HG02763 (cell line): ENCODE results near the gene ZNF668.

Source experiments
- ATAC-seq: cut with Tn5 transposase; IDR thresholded peaks from one replicate; pipeline ENCODE4 v1.9.1; 2021; ENCODE audit warnings: mild to moderate bottlenecking, moderate library complexity; ENCODE audit not compliant: unreplicated experiment

The ZNF668 gene

GRCh38 chr16:31073970-31074813 lies at the start of gene ZNF668, which contains the start of gene ZNF646:
Gene ZNF668, minus strand, starts transcription at chr16:31074240. Its CDS starts 9,781 bp downstream, at chr16:31064459.
Gene ZNF646, plus strand, starts transcription at chr16:31074422. Its CDS starts 1,903 bp downstream, at chr16:31076325.
- peak; percentile 58 for ATAC-seq

- no peak for ATAC-seq
Observed at GRCh38 chr16:31120129-31120528, 46.1 kb upstream of the ZNF668 start.

DNA sequence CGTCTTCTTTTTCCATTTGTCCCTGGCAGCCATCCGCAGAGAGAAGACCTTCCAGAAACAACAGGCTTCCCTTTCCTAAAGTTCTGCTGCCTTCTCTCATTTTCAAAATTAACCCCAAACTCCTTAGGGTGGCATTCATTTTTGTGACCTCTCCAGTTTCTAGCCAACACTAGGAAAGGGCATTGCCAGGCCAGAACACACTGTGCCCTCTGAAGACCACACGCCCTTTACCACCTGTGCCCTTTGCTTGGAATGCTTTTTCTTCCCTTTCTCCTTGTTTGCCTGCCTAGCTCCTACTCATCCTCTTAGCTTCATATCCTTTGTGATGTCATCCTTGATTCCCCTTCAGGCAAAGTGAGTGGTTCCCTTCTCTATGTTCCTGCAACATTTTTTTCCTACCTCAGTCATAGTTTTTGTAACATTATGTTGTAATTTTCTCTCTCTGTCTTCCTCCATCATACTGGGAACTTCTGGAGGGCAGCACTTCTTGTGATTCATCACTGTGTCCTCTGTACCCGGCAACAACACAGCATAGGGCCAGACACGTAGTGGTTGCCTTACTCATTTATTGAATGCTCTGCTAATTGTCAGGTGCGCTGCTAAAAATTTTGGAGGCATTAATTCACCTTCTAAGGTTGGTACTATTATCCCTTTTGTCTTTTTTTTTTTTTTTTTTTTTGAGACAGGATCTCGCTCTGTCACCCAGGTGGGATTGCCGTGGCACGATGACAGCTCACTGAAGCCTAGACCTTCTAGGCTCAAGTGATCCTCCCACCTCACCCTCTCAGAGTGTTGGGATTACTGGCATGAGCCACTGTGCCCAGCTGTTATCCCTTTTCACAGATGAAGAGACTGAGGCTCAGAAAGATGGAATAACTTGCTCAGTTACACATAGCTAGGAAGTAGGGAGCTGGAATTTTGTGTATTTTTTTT lies 44.4 kb upstream of the ZNF668 start:
- ATAC-seq, result no peak

GRCh38 chr16:31117384-31118222 lies 43.6 kb upstream of the ZNF668 start, which contains the start of gene KAT8:
Gene KAT8, plus strand, starts transcription at chr16:31117664. Its CDS starts 18 bp downstream, at chr16:31117682.
- peak; percentile 84 for ATAC-seq

DNA sequence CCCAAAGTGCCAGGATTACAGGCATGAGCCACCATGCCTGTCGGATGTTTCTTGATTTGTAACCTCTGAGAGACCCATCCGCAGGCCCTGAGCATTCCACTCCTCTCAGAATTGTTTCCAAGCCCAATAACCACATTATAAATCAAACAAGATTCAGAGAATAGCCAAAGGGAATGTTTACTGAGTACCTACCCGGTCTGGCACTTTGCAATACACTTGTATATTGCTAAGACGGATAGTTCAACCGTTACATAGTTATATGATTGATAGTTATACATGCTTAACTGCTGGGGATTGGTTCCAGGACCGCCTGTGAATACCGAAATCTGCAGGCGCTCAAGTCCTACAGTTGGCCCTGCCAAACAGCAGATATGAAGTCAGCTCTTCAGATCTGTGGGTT lies 40.4 kb upstream of the ZNF668 start:
- ATAC-seq, result no peak

- no peak for ATAC-seq
Observed at GRCh38 chr16:31113121-31114120, 39.4 kb upstream of the ZNF668 start.

- ATAC-seq, result no peak
Observed at GRCh38 chr16:31112711-31113110, 38.7 kb upstream of the ZNF668 start.

GRCh38 chr16:31111881-31112466 lies 37.9 kb upstream of the ZNF668 start:
- no peak for ATAC-seq

DNA sequence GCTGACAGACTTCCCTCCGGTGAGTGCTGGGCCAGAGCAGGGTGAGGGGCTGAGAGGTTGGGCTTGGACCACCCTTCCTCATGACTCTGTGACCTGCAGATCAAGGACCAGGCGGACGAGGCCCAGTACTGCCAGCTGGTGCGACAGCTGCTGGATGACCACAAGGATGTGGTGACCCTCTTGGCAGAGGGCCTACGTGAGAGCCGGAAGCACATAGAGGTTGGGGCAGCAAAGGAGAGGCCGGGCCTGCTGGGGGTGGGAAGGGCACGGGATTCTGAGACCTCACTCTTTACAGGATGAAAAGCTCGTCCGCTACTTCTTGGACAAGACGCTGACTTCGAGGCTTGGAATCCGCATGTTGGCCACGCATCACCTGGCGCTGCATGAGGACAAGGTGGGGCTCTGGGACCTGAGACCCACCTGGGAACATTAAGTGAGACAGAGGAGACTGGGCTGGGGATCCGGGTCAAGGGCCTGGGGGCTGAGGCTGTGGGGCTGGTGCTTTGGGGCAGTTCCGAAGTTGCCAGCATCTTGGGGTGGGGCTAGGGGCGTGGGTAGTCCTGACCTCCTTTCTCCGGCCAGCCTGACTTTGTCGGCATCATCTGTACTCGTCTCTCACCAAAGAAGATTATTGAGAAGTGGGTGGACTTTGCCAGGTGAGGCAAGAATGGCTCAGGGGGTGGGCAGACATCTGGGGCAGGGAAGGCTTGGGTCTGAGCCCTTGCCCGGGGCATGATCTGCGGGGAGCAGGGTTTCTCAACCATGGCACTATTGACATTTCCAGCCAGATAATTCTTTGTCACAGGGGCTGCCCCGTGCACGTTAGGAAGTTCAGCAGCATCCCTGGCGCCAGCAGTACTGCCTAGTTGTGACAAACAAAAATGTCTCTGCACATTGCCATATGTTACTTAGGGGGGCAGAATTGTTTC lies 36.3 kb upstream of the ZNF668 start:
- ATAC-seq, result no peak

- no peak for ATAC-seq
Observed at GRCh38 chr16:31109622-31110021, 35.6 kb upstream of the ZNF668 start.

DNA sequence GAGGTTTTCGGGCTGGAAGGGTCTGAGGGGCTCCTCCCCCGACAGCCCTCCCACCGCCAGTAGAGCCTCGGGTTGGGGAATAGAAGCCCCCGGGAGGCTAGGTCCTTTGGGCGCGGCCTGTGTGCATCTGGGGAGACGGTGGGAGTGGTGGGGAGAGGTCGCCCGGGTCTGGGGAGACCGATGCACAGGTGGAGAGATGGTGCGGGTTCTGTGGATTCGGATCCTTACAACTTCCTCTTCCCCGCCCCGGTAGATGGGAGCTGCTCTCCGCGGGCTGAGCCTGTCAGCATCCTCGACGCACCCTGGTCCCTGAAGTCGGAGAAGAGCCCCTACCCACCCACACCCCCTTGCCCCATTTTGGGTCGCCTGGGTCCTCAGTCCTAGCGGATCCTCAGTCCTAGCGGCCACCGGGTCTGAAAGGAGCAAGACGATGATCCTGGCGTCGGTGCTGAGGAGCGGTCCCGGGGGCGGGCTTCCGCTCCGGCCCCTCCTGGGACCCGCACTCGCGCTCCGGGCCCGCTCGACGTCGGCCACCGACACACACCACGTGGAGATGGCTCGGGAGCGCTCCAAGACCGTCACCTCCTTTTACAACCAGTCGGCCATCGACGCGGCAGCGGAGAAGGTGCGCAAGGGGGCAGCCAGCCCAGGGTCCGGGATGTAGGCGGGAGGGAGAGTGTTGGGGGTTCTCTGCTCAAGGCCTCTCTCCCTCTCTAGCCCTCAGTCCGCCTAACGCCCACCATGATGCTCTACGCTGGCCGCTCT lies 34.9 kb upstream of the ZNF668 start:
- ATAC-seq, result no peak

DNA sequence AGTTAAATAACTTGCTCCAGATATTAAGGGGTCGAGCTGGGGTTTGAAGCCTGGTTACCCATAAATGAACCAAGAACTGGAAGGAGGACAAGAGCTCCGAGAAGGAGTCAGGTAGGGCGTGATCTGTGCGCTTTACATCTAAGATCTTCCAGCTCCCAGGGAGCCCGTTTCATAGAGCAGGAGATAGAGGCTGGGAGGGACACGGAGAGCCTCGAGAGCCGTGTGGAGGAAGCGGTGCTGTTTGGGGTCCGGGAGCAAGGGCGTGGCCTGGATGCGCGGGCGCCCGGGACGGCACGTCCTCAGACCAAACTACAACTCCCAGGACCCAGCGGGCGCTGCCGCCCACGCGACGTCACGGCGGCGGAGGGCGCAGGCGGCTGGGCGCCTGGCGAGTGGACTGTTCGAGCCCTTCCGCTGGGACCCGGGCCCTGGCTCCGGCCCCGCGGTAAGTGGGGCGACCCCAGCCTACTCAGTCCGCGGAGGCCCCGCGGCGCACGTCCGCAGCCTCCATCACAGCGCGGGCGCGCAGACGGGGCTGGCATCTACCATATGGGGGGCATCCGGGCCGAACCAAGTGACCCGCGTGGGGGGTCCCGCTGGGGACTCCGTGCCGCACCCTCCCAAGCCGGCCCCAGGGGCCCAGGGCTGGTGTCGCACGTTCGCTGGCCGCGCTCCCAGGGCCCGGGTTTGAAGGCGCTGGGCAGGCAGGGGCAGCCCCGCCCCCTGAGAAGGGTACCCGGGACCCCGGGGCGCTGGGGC lies 34.2 kb upstream of the ZNF668 start, which contains the start of gene BCKDK:
Gene BCKDK, plus strand, starts transcription at position 352 of the 759 bp plus-strand sequence. CDS start 838 bp downstream, outside the sequence.
- ATAC-seq, result peak; percentile 71

- ATAC-seq, result peak; percentile 49
Observed at GRCh38 chr16:31107465-31107867, 33.4 kb upstream of the ZNF668 start.

DNA sequence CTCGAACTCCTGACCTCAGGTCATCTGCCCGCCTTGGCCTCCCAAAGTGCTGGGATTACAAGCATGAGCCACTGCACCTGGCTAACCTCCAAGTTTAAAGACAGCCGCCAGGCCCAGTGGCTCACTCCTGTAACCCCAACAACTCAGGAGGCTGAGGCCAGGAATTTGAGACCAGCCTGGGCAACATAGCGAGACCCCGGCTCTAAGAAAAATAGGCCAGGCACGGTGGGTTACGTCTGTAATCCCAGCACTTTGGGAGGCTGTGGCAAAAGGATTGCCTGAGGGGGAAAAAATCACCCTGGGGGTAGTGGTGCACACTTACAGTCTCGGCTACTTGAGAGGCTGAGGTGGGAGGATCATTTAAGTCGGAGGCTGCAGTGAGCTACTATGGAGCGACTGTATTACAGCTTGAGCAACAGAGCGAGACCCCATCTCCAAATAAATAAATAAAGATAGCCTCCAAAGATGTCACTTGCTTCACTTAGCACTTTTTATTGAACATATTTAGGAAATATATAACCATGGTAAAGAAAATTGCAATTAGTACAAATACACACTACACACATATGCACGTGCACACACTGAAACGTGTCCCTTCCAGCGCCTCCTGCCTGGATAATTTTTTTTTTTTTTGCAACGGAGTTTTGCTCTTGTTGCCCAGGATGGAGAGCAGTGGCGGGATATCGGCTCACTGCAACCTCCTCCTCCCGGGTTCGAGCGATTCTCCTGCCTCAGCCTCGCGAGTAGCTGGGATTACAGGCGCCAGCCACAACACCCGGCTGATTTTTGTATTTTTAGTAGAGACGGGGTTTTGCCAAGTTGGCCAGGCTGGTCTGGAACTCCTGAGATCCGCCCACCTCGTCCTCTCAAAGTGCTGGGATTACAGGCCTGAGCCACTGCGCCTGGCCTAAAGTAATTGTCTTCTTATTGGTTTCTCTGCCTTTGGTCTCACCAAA lies 32.7 kb upstream of the ZNF668 start:
- no peak for ATAC-seq

GRCh38 chr16:31105677-31106213 lies 31.7 kb upstream of the ZNF668 start:
- peak; percentile 40 for ATAC-seq
